Measurements from ENCODE around the gene CACNA1G. TPM values are rescaled to one million over a fixed set of nuclear protein-coding genes. Genes with fewer than 3 reads are reported as not detected.

Gene CACNA1G
- total RNA-seq, 1 donor: under 0.01 TPM

DNA sequence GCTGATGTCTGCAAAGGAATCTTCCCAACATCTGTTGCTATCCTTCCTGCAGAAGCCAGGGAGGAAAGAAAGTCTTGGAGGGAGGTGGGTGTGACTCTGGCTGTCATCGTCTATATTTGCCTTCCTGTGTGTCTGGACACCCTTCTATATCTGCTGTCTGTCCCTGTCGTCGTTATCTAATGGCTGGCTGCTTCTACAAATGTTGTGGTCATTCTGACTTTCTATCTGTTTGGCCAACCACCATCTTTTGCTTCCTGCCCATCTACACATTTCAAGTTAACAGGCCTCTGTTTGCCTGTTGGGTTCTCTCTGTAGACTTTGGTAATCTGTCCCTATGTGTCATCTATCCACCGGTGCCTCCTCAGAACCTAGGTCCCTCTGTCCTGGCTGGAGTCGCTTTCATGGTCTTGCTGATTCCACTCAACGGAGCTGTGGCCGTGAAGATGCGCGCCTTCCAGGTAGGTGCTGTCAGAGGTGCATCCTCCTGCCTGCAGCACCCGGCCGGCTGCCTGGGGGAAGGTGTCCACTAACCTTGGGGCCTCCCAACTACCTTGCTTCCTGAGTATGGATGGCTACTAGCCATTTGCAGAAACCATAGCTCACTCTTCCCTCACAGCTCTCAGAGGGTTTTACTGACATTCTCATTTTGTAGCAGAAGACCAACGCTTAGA, 104.4 kb downstream of the CACNA1G start:
- no peak for DNase-seq (ENCODE audit: low read depth in 2 of 3, low spot score in 2 of 3)

DNA sequence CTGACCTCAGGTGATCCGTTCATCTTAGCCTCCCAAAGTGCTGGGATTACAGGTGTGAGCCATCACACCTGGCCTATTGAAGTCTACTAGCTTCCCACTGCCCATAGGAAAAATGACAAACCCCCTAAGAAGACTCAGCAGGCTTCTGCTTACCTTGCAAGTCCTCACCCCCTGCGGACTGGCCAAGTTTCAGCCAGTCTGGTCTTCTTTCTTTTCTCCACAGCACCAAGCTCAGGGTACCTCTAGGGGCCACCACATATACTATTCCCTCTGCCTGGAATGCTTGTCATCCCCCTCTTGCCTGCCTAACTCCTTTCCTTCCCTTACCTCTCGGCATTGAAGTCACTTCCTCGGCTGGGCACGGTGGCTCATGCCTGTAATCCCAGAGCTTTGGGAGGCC, 105.3 kb downstream of the CACNA1G start:
- DNase-seq (ENCODE audit: low read depth in 2 of 3, low spot score in 2 of 3): no peak

DNA sequence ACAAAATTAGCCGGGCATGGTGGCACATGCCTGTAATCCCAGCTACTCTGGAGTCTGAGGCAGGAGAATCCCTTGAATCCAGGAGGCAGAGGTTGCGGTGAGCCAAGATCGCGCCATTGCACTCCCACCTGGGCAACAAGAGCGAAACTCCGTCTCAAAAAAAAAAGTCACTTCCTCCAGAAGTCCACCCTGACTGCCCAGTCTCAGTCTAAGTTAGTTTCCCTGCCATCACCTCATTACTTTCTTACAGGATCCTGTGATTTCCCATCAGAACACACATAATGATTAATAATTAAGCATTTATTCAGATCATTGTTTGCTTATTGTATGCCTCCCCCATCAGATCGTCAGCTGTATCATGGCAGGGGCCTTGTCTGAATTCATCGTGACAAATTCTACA, 105.8 kb downstream of the CACNA1G start:
- no peak for DNase-seq (ENCODE audit: low read depth in 2 of 3, low spot score in 2 of 3)

DNA sequence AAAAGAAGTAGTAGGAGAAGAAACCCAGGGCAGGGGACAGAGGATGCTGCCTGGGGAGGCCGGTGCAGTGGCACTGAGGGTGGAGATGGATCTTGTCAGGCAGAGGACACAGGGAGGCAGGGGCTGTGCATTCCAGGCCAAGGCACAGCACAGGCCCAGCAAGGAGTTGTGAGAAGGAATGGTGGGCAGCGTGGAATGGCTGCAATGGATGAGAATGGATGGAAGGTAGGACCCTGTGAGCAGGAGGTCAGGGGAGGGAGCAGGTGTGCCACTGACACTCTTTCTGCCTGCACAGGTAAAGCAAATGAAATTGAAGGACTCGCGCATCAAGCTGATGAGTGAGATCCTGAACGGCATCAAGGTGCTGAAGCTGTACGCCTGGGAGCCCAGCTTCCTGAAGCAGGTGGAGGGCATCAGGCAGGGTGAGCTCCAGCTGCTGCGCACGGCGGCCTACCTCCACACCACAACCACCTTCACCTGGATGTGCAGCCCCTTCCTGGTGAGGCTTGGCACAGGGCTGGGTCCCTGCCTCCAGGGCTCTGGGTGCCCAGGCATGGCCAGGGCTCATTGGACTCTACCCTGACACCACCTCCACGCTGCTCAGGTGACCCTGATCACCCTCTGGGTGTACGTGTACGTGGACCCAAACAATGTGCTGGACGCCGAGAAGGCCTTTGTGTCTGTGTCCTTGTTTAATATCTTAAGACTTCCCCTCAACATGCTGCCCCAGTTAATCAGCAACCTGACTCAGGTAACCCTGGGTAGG, 106.9 kb downstream of the CACNA1G start:
- no peak for DNase-seq (ENCODE audit: low read depth in 2 of 3, low spot score in 2 of 3)

DNA sequence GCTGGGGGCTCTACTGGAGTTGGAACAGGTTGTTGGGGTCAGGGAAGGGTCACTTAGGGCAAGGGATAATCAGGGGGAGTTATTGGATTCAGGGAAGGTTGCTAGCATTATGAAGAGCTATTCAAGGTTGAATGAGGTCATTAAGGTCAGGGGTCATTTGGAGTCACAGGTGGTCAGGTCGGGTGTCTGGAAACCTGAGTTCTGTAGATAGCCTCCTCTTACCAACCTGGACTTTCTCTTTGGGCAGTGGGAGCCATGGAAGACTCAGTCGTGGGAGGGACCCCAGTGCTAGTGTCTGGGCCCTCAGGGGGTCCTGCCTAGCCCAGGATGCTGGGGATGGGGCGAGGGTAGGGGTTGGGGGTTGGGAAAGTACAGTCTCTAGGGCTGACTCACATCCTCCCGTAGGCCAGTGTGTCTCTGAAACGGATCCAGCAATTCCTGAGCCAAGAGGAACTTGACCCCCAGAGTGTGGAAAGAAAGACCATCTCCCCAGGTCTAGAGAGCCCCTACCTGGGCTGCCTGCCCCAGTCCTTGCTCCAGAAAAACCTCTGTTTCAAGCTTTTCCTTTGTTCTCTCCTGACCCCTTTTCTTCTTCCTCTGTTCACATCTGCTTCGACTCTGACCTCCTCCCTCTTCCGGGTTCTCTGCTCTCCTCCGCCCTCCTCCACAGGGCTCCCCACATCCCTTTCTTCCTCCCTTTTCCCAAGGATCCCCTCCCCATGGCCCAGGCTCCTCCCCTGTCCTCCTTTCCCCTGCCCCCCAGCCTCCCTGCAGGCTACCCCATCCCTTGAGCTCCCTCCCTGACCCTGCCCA, 107.7 kb downstream of the CACNA1G start:
- no peak for DNase-seq (ENCODE audit: low read depth in 2 of 3, low spot score in 2 of 3)

DNA sequence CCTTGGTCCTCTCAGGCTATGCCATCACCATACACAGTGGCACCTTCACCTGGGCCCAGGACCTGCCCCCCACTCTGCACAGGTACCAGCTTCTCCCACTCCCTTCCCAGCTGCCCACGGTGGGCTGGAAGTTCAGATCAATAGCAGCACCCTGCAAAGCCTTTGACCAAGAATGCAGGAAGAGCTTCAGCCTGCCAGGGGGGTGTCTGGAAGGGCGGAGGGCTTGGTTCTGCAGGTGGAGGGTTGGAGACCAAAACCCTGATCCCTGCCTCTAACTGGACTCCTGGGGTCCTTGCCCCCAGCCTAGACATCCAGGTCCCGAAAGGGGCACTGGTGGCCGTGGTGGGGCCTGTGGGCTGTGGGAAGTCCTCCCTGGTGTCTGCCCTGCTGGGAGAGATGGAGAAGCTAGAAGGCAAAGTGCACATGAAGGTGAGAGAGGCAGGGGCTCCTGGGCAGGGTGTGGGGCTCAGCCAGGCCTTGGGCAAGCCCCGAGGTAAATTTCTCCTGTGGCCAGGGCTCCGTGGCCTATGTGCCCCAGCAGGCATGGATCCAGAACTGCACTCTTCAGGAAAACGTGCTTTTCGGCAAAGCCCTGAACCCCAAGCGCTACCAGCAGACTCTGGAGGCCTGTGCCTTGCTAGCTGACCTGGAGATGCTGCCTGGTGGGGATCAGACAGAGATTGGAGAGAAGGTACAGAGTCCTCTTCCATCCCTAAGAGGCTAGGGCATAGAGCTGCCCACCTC, 108.5 kb downstream of the CACNA1G start:
- DNase-seq (ENCODE audit: low read depth in 2 of 3, low spot score in 2 of 3): no peak

DNA sequence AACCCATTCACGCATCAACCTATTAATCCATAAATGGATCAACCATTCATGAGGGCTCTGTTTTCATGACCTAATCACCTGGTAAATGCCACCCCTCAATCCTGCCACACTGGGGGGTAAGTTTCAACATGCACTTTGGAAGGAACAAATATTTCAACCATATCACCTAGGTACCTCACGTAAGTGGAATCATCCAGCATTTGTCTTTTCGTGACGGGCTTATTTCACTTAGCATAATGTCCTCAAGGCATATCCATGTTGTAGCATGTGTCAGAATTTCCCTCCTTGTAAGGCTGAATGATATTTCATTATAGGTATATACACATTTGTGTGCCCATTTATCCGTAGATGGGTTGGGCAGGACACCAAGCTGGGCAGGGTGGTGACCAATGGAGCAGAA, 111.6 kb downstream of the CACNA1G start:
- no peak for DNase-seq (ENCODE audit: low read depth in 2 of 3, low spot score in 2 of 3)

DNA sequence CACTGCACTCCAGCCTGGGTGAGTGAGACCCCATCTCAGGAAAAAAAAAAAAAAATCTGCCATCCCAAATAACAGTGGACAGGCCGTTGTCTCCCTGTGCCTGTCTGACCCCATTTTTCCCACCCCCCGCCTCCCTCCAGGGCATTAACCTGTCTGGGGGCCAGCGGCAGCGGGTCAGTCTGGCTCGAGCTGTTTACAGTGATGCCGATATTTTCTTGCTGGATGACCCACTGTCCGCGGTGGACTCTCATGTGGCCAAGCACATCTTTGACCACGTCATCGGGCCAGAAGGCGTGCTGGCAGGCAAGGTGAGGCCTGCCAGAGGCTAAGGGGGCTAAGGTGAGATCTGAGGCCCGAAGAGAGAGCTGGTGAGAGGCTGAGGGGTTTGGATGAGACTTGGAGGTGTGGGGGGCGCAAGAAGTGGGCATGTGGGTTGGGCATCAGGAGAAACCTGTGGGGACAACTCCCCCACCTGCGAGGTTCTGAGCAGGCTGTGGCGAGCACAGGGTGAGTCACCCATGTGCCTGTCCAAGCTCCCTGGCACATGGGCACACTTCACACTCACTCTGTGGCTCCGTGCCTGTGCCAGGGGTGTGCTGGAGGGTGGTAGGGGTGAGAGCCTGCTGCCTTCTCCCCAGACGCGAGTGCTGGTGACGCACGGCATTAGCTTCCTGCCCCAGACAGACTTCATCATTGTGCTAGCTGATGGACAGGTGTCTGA, 112.5 kb downstream of the CACNA1G start:
- DNase-seq (ENCODE audit: low read depth in 2 of 3, low spot score in 2 of 3): no peak

DNA sequence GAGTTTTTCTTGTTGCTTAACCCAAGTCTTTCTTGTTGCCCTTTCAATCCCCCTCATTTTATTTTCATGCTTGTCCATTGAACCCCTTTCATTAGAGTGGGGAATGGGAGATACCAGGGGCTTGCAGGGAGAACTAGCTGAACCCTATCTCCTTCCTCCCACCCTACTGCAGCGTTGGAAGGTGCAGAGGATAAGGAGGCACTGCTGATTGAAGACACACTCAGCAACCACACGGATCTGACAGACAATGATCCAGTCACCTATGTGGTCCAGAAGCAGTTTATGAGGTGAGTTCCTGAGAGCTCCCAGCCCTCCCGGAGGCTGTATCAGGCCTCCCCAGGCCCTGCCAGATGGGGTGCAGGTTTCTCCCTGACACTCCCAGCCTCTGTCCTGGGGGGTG, 114.7 kb downstream of the CACNA1G start:
- no peak for DNase-seq (ENCODE audit: low read depth in 2 of 3, low spot score in 2 of 3)

DNA sequence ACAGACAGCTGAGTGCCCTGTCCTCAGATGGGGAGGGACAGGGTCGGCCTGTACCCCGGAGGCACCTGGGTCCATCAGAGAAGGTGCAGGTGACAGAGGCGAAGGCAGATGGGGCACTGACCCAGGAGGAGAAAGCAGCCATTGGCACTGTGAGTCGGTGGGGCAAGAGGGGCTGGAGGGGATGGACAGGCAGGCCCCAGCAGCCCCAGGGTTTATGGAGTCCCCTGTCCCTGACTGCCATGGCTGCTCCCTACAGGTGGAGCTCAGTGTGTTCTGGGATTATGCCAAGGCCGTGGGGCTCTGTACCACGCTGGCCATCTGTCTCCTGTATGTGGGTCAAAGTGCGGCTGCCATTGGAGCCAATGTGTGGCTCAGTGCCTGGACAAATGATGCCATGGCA, 115.1 kb downstream of the CACNA1G start:
- DNase-seq (ENCODE audit: low read depth in 2 of 3, low spot score in 2 of 3): no peak

DNA sequence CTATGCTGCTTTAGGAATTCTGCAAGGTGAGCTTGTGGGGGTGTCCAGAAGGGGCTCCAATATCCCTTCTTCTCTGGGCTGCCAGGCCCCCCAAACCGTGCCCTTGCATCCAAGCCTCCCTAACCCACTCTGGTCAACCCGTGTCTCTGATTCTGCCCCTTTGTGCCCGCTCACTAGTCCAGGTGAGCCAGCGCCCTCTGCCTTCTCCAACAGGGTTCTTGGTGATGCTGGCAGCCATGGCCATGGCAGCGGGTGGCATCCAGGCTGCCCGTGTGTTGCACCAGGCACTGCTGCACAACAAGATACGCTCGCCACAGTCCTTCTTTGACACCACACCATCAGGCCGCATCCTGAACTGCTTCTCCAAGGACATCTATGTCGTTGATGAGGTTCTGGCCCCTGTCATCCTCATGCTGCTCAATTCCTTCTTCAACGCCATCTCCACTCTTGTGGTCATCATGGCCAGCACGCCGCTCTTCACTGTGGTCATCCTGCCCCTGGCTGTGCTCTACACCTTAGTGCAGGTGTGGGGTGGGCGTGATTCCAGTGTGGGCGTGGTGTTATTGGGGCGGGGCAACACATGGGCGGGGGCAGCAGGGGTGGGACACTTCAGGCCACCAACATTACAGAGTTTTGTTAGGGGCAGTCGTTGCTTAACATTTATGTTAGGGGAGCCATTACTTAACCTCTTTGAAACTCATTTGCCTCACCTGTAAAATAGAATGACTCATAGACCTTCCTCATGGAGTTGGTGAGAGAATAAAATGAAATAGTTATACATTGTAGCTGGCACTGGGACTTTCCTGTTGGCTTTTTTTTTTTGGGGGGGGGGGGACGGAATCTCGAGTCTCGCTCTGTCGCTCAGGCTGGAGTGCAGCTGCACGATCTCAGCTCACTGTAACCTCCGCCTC, 115.8 kb downstream of the CACNA1G start:
- DNase-seq (ENCODE audit: low read depth in 2 of 3, low spot score in 2 of 3): no peak

Other genes starting within 250 kb of the CACNA1G start
- 33.7 TPM for gene XYLT2, start 214.6 kb upstream of the CACNA1G start, total RNA-seq
- gene MRPL27, start 187.5 kb upstream of the CACNA1G start, total RNA-seq: 54.7 TPM
- gene EME1, start 187.5 kb upstream of the CACNA1G start, total RNA-seq: 1.3 TPM
- 59.8 TPM for gene LRRC59, start 163.2 kb upstream of the CACNA1G start, total RNA-seq
- 35.8 TPM for gene ACSF2, start 134.5 kb upstream of the CACNA1G start, total RNA-seq
- under 0.01 TPM for gene CHAD, start 91.8 kb upstream of the CACNA1G start, total RNA-seq
- gene RSAD1, start 81.9 kb upstream of the CACNA1G start, total RNA-seq: 31.0 TPM
- gene MYCBPAP, start 52.3 kb upstream of the CACNA1G start, total RNA-seq: 5.4 TPM
- under 0.01 TPM for gene EPN3, start 28.0 kb upstream of the CACNA1G start, total RNA-seq
- 50.9 TPM for gene SPATA20, start 13.5 kb upstream of the CACNA1G start, total RNA-seq
- 1.6 TPM for gene ABCC3, start 74.2 kb downstream of the CACNA1G start, total RNA-seq
- gene ANKRD40, start 147.2 kb downstream of the CACNA1G start, total RNA-seq: 11.8 TPM
- gene LUC7L3, start 158.9 kb downstream of the CACNA1G start, total RNA-seq: 34.5 TPM
- gene ANKRD40CL, start 206.8 kb downstream of the CACNA1G start, total RNA-seq: 0.27 TPM